OCI-LY1 (cell line): ENCODE results near the gene CCDC71.

Experiments
- H2AFZ ChIP-seq: fragments of 200-600 bp; sonication (generic), shearing (Covaris generic); 2 replicates; pipeline ENCODE4 v1.6.0; 2014; ENCODE audit warnings: antibody characterized with exemption, mild to moderate bottlenecking, low read length
- H3F3A ChIP-seq: fragments of 200-600 bp; sonication (generic), shearing (Covaris generic); 2 replicates; pipeline ENCODE4 v1.6.0; 2014; ENCODE audit warnings: mild to moderate bottlenecking, antibody characterized with exemption, low read length, moderate library complexity; ENCODE audit not compliant: insufficient read depth
- H3K27ac ChIP-seq: fragments of 200-600 bp; sonication (generic); 2 replicates; pipeline ENCODE4 v1.5.1; 2014; ENCODE audit warnings: low read length, mixed run types, mild to moderate bottlenecking, low read depth; ENCODE audit not compliant: poor library complexity, severe bottlenecking
- H3K27me3 ChIP-seq: fragments of 200-600 bp; sonication (generic); 2 replicates; pipeline ENCODE4 v1.6.0; 2014; ENCODE audit warnings: antibody characterized with exemption, mild to moderate bottlenecking, low read length, moderate library complexity; ENCODE audit not compliant: insufficient read depth
- H3K36me3 ChIP-seq: fragments of 200-600 bp; sonication (generic); 2 replicates; pipeline ENCODE4 v1.6.1; 2014; ENCODE audit warnings: mild to moderate bottlenecking, antibody characterized with exemption, low read length, moderate library complexity, mixed read lengths; ENCODE audit not compliant: insufficient read depth
- H3K4me1 ChIP-seq: fragments of 200-600 bp; sonication (generic); 2 replicates; pipeline ENCODE4 v1.5.1; 2014; ENCODE audit warnings: mild to moderate bottlenecking, low read length, moderate library complexity; ENCODE audit not compliant: insufficient read depth, severe bottlenecking
- H3K4me2 ChIP-seq: fragments of 200-600 bp; sonication (generic), shearing (Covaris generic); 2 replicates; pipeline ENCODE4 v1.6.1; 2014; ENCODE audit warnings: low read length
- H3K4me3 ChIP-seq: fragments of 200-600 bp; sonication (generic); 2 replicates; pipeline ENCODE4 v1.5.1; 2014; ENCODE audit warnings: low read length, low read depth, mild to moderate bottlenecking, mixed read lengths; ENCODE audit not compliant: poor library complexity, severe bottlenecking
- H3K79me2 ChIP-seq: fragments of 200-600 bp; shearing (Covaris generic); 2 replicates; pipeline ENCODE4 v1.6.1; 2016; ENCODE audit warnings: mixed run types, low read length, mixed read lengths; ENCODE audit not compliant: insufficient read depth
- H3K9ac ChIP-seq: fragments of 200-600 bp; sonication (generic), shearing (Covaris generic); 2 replicates; pipeline ENCODE4 v1.6.1; 2014; ENCODE audit warnings: mild to moderate bottlenecking, low read length, mixed read lengths
- H3K9me2 ChIP-seq: fragments of 200-600 bp; sonication (generic), shearing (Covaris generic); 2 replicates; pipeline ENCODE4 v1.6.1; 2014; ENCODE audit warnings: low read depth, mild to moderate bottlenecking, low read length, mixed read lengths
- H3K9me3 ChIP-seq: fragments of 200-600 bp; shearing (Covaris generic); 2 replicates; pipeline ENCODE4 v1.6.1; 2014; ENCODE audit warnings: low read length, mixed read lengths
- H4K20me1 ChIP-seq: fragments of 200-600 bp; sonication (generic), shearing (Covaris generic); 2 replicates; pipeline ENCODE4 v1.6.0; 2016; ENCODE audit warnings: mild to moderate bottlenecking, low read length; ENCODE audit not compliant: insufficient read depth
- CTCF ChIP-seq: fragments of 200-600 bp; sonication (generic), shearing (Covaris generic); IDR thresholded peaks from 2 replicates; pipeline ENCODE4 v1.5.1; 2017; ENCODE audit warnings: mild to moderate bottlenecking, antibody characterized with exemption, low read length, moderate library complexity, mixed read lengths
- EZH2 ChIP-seq: fragments of 200-600 bp; sonication (generic), shearing (Covaris generic); IDR thresholded peaks from 2 replicates; pipeline ENCODE4 v1.8.0; 2017; ENCODE audit warnings: borderline replicate concordance, mixed run types, mild to moderate bottlenecking, antibody characterized with exemption, low read length, moderate library complexity, mixed read lengths

The CCDC71 gene

GRCh38 chr3:49162751-49163419, 3.2 kb downstream of the CCDC71 start:
- TF ChIP-seq CTCF (no peak), EZH2 (no peak)
- Histone ChIP-seq H3K27me3 (no peaks in the 10 kb centered on the region), H3K36me3 (peaks cover 34% of the 10 kb centered on the region), H3K9me3 (no peaks in the 10 kb centered on the region), H3F3A (no peaks in the 10 kb centered on the region), H3K4me3 (no peak overlapping the region), H3K4me1 (peaks cover 22% of the 10 kb centered on the region), H3K9ac (no peak overlapping the region), H4K20me1 (no peaks in the 10 kb centered on the region), H3K9me2 (no peaks in the 10 kb centered on the region), H2AFZ (no peak overlapping the region), H3K27ac (no peak overlapping the region), H3K79me2 (peaks cover 10% of the 10 kb centered on the region), H3K4me2 (no peak overlapping the region)

- no peaks in the 10 kb centered on the region for H3K9me3 ChIP-seq
- peaks cover 19% of the 10 kb centered on the region for H3K4me1 ChIP-seq
- H3K4me3 ChIP-seq, result no peak overlapping the region
- no peaks in the 10 kb centered on the region for H3F3A ChIP-seq
- H3K27ac ChIP-seq, result no peak overlapping the region
- H3K27me3 ChIP-seq, result no peaks in the 10 kb centered on the region
- no peaks in the 10 kb centered on the region for H3K9me2 ChIP-seq
- H3K4me2 ChIP-seq, result no peak overlapping the region
- no peaks in the 10 kb centered on the region for H4K20me1 ChIP-seq
- H3K36me3 ChIP-seq, result peaks cover 34% of the 10 kb centered on the region
- peaks cover 10% of the 10 kb centered on the region for H3K79me2 ChIP-seq
- no peak for TF ChIP-seq EZH2
- no peak for TF ChIP-seq CTCF
- no peak overlapping the region for H2AFZ ChIP-seq
- H3K9ac ChIP-seq, result no peak overlapping the region
These were observed 4.2 kb downstream of the CCDC71 start for GRCh38 chr3:49161808-49162530.

- H3K4me3 ChIP-seq, result no peak overlapping the region
These were observed 4.9 kb downstream of the CCDC71 start for GRCh38 chr3:49161197-49161596.

More at GRCh38 chr3:49161197-49161596, 4.9 kb downstream of the CCDC71 start:
- no peak for TF ChIP-seq CTCF
- TF ChIP-seq EZH2, result no peak
- no peak overlapping the region for H2AFZ ChIP-seq
- peaks cover 34% of the 10 kb centered on the region for H3K36me3 ChIP-seq
- no peak overlapping the region for H3K4me2 ChIP-seq
- H3K27me3 ChIP-seq, result no peaks in the 10 kb centered on the region
- H3K9me2 ChIP-seq, result no peaks in the 10 kb centered on the region
- peaks cover 12% of the 10 kb centered on the region for H3K4me1 ChIP-seq
- H3K9ac ChIP-seq, result no peak overlapping the region
- H3K9me3 ChIP-seq, result no peaks in the 10 kb centered on the region
- no peaks in the 10 kb centered on the region for H4K20me1 ChIP-seq
- no peaks in the 10 kb centered on the region for H3F3A ChIP-seq
- no peak overlapping the region for H3K27ac ChIP-seq
- peaks cover 10% of the 10 kb centered on the region for H3K79me2 ChIP-seq
